Measurements from ENCODE around the gene PBX1.
"Not testable (repeated sequence)": the region's sequence is repeated elsewhere in the genome, so short reads cannot be mapped to it uniquely, and the experiment has no call there.

The PBX1 gene

GRCh38 chr1:164643018-164643417 lies 84.0 kb downstream of the PBX1 start:
- no peak for DNase-seq (ENCODE audit: low read depth)

DNA sequence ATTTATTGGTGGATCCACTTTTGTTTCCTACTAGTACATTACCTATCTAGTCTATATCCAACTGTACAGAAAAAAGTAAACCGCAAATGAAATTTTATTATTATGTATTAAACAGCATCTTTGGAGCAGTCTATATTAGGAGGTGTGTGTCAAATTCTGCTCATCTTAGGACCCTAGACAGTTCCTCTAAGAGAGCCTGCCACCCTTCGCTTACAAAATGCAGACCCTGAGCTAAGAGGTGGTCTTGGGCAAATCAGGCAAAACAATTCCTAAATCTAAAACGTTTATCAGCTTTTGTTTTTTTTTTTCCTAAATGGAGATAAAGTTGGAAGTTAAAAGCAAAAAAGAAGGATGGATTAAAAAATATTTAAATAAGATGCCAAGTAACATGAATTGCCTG lies 85.3 kb downstream of the PBX1 start:
- DNase-seq (ENCODE audit: low read depth): no peak

DNA sequence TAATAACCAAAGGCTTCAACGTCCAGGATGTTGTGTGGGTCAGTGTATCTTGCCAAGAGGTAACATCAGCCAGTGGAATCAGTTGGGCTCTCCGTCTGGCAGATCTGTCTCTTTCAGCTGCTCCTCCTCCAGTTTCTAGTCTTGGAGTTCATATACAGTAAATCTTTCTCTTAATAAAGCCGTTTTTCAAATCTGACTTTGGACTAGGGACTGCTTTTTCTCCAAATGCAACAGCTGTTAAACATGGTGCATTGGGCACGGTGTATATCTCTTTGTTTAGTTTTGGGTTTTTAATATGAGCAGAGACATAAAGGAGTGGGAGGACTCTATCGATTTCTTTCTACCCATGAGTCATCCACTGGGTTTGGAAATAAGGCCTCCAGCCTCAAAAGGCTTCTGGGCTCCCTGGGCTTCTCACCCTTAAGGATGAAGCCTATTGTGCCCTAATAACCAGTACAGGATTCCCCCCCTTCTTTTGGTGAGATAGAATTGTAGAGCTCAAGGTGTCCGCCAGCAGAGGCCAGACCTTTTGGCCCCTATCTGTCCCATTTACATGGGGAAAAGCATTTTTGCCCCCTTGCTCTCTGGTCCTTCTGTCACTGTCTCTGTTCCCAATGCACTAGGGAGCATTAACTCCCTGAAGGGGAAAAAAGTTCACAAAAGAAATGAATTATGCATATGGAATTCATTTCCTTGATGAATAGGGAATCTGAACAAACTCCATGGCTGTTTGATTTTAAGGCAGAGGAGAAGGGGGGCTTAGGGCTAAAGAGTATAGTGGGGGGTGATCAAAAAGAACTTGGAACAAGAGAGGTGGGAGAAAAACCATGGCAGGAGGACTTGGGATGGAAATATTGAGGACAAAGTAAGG lies 86.0 kb downstream of the PBX1 start:
- DNase-seq (ENCODE audit: low read depth): no peak

DNA sequence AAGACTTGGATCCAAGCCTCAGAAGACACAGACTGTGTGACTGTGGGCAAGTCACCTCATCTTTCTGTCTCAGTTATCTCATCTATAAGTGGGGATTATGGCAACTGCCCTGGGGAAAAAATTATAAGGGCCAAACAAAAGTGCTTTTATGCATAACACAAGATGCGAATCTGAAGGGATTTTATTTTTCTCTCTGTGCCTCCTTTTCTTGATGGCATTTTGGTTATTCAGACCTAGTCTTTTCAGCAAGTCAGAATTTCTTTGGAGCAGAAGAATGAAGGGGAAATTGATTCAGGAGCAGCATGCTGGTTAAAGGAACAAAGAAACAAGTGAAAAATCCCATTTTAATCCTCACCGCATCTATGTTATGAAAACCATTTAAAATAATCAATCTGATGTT lies 86.9 kb downstream of the PBX1 start:
- no peak for DNase-seq (ENCODE audit: low read depth)

- no peak for DNase-seq (ENCODE audit: low read depth)
Observed at GRCh38 chr1:164647211-164647610, 88.2 kb downstream of the PBX1 start.

DNA sequence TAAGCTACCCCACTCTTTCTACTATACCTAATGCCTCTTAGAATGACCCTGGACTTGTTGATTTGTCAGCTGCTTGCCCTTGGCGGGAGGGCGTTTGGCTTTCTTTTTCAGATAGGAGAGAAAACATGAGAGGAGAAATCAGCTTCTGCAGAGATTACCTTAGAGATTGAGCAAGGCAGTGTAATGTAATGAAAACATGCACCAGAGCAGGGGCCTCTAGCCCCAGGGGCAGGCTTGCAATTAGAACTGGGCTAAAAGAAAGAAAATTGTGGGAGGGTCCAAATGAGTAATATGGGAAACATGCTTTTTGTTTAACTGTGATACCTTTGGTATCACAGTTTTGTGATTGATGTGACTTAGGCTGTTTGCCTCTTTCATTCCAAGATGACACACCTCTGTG lies 89.7 kb downstream of the PBX1 start:
- DNase-seq (ENCODE audit: low read depth): no peak

DNA sequence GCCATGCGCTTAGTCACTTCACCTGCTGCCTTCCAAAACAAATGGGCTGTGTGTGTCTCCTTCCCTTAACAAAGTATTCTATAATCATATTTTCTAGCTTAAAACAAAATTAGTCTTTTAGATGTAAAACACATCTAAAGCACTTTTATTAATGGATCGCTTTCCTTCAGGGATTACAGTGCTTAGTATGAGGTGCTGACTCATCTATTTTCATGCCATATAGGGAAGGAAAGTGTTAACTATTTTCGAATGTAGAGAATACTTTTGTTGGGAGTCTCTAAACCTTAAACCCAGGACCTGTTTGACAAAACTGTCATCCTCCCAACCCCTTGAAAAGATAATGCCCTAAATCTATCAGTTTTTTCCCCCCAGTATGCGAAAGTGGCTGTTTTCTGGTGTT lies 90.2 kb downstream of the PBX1 start:
- DNase-seq (ENCODE audit: low read depth): no peak

DNA sequence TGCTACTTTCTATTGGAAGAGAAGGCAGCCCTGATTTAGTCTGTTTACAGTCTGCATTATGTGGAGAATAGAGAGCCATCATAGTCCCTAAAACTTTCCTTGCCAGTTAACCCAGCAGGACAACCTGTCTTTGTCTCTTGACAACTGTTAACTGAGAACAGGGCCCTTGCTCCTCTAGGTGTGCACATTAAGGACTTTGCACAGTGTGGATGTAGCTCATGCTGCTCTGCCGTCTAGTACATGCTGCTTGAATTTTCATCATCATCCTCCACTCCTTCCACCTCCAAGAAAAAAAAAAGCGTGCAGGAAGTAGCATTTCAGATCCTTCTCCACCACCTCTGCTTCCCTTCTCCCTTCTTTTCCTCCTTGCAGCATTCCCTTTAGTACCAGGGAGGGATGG lies 91.5 kb downstream of the PBX1 start:
- DNase-seq (ENCODE audit: low read depth): no peak

DNA sequence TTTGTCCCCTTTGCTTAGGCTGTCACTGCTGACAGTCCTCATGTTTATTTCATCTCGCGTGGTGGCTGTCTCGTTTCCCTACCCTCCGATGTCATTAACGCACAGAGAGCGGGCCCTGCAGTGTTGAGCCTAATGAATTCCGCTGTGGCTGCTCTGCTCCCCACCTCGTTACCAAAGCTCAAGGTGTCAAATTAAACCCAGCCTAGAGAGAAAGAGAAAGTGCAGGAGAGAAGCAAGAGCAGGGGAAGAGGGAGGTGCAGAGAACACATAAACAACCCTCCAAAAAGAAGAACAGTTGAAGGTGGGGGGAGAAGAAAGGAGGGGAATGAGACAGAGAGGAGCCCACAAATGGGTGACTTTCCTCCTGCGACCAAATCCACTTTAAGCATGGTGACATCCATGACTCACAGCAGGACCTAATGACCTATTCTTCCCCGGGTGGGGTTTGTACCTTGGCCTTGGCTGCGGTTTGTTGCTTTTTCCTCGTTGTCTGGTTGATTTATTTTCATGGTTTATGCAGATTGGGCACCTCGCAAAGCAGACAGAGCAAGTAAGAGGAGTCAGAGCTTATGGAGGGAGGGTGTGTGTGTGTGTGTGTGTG lies 92.5 kb downstream of the PBX1 start:
- DNase-seq (ENCODE audit: low read depth): no peak

DNA sequence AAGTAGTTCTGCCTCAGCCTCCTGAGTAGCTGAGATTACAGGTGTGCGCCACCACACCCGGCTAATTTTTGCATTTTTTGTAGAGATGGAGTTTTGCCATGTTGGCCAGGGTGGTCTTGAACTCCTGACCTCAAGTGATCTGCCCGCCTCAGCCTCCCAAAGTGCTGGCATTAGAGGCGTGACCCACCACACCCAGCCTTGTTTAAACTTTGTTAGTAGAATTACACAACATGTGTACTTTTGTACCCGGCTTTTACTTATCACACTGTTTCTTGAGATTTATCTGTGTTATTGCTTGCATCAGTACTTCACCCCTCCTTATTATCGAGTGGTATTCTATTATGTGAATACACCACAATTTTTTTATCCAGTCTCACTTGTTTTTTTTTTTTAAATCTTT lies 94.0 kb downstream of the PBX1 start:
- DNase-seq (ENCODE audit: low read depth): not testable (repeated sequence)

DNA sequence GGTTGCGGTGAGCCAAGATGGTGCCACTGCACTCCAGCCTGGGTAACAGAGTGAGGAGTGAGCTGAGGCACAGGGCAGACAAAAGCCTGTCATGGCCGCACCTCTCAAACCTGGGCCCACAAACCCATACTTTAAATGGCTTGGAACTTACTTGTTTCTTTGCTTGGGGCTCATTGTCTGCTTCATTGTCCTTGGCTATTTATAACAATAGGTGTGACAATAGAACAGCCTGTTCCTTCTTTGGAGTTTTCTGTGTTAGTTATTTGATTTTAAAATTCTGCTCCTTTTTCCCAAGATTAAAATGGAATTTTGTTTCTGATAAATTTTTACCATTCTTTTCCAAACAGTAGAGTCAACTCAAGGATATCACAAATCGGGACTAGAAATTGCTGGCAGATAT lies 94.7 kb downstream of the PBX1 start:
- no peak for DNase-seq (ENCODE audit: low read depth)

DNA sequence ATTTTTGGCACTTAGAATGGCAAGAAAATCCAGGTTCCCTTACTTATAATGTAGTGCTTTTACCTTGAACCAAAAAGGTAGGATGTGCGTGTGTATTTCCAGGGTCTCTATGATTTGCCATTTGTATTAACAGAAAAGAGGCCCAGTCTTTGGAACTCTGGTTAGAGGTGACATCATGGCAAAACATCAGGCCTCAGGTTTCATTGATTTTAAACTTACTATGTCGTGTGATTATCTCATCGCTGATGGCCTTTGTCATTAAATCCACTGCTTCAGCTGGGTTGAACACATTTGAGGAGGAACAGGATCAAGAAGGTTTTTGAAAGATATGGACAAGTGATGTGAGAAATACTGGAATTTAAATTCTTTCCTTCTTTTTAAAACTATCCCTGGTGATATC lies 95.2 kb downstream of the PBX1 start:
- no peak for DNase-seq (ENCODE audit: low read depth)

DNA sequence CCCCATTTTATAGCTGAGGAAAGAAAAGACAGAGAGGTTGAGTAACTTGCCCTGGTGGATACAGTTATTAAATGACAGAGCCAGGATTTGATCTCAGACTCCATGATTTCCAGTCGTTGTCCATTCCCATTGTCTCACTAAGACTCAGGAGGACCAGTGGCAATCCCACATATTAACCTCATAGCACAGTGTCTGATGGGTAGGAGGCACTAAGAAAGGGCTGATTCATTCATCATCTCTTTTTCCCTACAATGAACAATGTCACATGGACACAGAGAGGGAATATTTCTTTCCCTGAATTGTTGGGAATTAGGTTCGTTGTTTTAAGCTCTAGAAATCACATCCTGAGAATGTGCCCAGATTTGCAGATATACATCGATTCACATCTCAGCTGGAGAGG lies 99.9 kb downstream of the PBX1 start:
- no peak for DNase-seq (ENCODE audit: low read depth)

DNA sequence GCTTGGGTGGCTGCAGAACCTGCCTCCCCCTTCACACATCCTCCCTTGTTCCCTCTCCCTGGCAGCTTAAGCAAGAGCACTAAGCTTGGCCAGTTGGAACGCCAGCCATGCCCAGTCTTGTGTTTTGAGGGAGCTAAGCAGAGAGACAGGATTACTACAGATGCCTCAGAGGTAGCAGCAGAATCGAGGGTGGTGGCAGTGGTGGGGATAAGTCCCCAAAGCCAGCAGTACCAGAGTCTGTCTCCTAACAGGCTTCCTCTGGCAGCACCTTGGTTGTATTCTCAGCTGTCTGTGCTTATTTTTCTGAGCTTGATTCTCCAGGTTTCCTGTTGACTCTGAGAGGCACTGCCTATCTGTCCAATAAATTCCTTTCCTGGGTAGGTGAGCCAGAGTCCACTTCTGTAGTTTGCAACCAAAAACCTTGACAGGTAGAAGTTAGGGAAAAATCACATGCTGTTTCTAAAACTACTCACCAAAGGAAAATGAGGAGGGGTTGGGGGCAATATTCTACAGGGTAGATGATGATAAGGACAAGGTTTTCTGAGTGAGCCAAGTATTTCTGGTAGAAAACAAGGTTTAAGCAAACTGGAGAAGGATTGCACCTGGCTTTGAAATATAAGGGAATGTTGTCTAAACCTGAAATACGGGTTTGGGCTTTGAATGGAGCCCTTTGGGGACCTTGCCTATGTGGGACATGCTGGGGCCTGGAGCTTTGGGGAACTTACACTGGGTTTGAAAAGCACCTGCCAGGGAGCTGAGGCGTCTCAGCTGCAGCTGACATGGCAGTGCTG lies 100.8 kb downstream of the PBX1 start:
- DNase-seq (ENCODE audit: low read depth): no peak

DNA sequence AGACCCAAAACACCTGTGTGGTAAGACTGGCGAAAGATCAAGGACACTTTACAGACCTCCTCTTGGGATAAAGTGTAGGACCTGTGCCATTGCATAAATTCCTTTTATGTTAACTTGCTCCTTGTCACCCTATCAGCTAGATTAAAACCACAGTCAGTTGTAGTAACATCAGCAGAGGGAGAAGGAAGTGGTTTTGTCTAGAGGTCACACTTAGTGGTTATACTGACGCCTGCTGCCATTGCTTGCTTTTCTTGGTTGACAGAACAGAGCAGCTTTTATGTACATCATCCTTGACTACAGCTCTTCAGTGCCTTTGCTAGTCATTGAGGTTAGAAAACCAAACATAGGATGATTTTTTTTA lies 101.4 kb downstream of the PBX1 start:
- no peak for DNase-seq (ENCODE audit: low read depth)

DNA sequence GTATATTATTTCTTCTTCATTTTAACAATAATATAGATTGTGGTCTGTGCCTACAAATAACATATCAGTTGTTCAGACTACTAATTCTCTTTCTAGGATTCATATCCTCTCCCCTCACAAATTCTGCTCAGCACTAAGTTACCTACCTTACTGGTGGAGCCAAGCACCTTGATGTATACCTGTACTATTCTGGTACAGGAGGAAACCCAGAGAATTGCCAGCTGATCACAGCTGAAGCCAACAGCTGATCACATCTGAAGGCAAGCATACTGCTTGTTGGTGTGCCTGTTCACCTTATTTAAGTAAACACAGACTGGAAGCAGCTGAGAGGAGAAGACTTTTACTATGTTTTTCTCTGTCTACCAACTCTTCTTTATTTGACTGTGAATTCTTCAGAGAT lies 101.8 kb downstream of the PBX1 start:
- DNase-seq (ENCODE audit: low read depth): no peak

GRCh38 chr1:164662462-164662861 lies 103.5 kb downstream of the PBX1 start:
- DNase-seq (ENCODE audit: low read depth): no peak

DNA sequence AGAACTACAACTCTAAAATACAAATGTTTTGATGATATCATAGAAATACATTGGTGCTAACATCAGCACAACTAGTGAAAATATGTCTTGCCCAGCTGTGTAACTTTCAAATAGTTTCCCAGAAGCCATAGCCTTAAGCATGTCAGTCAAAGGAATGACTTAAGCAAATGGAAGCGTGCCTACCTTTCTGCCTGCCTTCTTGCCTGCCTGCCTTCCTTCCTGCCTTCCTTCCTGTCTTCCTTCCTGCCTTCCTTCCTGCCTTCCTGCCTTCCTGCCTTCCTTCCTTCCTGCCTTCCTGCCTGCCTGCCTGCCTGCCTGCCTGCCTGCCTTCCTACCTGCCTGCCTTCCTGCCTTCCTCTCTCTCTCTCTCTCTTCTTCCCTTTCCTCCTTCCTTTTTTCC lies 104.0 kb downstream of the PBX1 start:
- DNase-seq (ENCODE audit: low read depth): no peak

- no peak for DNase-seq (ENCODE audit: low read depth)
Observed at GRCh38 chr1:164664127-164664526, 105.1 kb downstream of the PBX1 start.

DNA sequence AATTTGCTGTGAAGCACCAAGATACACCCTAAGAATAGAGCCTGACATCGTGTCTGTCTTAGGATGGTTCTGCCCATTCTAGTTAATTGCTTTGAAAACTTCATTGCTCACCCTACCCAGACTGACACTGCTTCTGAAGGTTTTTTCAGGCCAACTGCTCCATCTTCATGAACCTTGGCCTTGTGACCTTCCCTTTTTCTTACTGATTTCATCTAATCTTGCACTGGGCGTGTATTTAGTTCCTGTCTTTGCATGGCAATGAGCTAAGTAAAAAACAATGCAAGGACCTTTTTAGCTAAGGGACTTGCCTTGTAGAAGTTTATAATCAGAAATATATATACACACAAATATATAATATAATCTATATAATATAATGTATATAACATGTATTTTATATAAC lies 108.0 kb downstream of the PBX1 start:
- DNase-seq (ENCODE audit: low read depth): no peak

GRCh38 chr1:164667600-164667999 lies 108.6 kb downstream of the PBX1 start:
- DNase-seq (ENCODE audit: low read depth): no peak

DNA sequence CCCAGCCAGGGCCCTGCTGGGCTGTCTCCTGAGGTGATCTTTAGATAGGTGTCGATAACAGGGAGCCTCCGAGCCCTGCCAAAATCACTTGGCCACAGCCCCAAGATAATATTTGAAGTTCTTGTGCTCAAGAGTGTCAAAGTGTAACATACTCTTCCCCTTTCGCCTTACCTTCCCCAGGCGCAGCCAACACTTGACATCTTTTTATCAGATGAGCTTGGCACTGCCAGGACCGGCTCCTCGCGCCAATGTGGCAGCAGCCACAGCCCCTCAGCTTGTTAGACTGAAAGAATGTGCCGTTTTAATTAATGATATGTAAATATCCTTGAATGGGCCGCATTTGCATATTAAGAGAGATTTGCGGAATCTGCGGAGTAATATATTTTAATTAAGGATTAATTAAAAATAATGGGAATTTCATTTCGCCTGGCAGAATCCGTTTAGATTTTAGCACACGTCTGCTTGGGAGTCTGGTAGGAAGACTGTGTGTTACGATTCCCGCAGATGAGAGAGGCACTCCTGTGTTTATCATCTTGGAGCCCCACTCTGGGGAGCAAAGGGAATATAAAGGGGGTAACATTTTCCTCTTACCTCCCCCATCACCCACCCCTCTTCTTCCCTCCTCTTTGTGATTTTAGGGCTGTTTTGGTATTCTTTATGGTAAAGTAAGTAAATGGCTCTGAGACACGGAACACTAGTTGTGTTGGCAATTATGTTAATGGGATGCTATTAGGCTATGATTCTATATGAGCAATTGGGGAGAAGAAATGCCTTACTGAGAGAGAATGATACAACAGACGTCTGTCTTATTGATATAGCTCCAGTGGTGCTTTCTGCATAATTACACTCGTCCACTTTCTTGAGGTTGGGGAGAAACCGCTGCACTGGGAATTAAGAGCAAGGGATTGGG lies 109.8 kb downstream of the PBX1 start:
- no peak for DNase-seq (ENCODE audit: low read depth)
